ENCODE data around the gene COTL1.
"Not testable (repeated sequence)": the region's sequence is repeated elsewhere in the genome, so short reads cannot be mapped to it uniquely, and the experiment has no call there.

COTL1 gene

GRCh38 chr16:84567286-84567962 is 50.5 kb downstream of the COTL1 start:
- no peak for DNase-seq

- DNase-seq, result no peak
Observed at GRCh38 chr16:84566545-84567257, 51.2 kb downstream of the COTL1 start.

- DNase-seq, result no peak
Observed at GRCh38 chr16:84565669-84566495, 52.0 kb downstream of the COTL1 start.

DNA sequence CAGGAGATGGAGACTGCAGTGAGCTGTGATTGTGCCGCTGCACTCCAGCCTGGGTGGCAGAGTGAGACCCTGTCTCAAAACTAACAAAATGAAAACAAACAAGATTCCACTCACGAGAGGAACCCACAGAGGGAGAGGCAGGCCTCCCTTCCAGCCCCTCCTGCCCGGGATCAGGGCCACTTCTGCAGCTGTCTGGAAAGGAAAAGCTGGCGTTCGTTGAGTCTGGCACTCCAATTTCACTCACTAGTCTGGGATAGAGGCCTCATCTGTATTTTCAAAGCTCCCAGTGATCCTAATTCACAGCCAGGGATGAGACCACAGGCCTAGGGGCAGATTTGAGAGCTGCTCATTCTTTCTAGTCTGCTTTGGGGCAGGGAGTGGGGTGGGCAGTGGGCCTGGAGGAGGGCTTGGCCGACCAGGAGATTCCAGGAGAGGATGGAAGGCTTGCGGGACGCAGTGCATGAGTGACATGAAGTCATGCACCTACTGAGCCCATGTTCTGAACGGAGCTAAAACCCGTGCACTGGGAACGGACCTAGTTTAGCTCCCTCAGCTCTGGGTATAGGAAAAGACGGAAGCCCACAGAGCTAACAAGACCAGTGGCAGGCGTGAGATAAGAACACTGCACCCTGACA is 54.0 kb downstream of the COTL1 start:
- DNase-seq, result no peak

- DNase-seq, result no peak
Observed at GRCh38 chr16:84563064-84563715, 54.7 kb downstream of the COTL1 start.

DNA sequence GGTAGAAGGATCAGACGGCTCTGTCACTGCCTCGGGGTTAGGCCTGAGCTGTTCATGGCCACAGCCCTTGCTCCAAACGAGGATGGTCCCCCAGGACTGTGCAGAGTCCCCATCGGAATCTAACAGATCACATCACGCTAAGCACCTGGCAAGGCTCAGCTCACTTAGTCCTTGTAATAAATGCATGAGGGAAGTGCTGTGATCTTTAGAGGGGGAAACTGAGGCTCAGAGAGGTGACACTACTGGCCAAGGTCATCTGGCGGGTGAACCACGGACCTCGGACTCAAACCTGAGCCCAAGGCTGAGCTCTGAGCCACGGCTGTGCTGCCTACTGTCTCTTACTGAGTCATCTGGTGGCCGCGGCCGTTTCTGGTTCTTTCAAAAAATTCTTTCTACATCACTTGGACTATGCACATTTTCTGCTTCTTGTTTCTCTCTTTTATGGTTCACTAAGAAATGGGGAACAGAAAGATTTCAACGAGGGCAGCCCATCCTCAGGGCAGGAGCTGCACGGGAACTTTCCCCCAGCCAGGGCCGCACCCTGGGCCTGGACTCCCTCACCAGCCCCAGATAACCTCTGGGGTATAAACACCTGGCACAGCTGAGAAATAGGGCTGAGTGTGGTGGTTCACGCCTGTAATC is 55.6 kb downstream of the COTL1 start:
- DNase-seq, result no peak

DNA sequence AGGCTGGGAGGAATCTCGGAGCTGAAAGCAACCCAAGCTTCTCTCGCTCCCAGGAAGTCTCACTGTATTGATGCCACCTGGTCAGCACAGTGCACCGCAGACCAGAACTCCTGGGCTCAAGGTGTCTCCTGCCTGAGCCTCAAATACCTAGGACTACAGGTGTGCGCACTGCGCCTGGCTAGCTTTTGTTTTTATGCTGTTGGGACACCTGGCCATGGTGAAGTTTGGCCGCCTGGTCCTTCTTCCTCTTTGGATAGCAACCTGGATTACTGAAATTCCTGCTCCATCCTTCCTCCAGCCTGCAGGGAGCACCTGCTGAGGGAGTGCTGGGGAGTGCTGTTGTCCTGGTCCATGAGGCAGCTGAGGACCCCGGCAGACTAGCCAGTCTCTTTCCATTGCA is 56.6 kb downstream of the COTL1 start:
- DNase-seq, result no peak

DNA sequence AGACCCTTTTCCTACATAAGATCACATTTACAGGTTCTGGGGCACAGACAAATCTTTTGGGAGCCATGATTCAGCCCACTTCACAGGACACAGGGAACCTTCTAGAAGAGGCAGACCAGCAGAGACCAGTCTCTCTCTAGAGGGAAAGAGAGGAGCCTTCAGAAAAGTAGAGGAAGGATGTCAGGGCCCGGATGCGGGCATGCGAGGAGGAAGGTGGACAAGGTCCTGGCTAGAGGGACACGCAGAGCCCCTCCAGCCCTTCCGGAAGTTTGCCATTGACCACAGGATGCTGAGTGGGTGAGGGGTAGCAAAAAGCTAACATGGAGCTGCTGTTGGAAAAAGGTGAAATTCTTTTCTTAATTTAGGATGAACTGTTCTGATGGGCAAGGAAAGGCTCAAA is 57.6 kb downstream of the COTL1 start:
- no peak for DNase-seq

DNA sequence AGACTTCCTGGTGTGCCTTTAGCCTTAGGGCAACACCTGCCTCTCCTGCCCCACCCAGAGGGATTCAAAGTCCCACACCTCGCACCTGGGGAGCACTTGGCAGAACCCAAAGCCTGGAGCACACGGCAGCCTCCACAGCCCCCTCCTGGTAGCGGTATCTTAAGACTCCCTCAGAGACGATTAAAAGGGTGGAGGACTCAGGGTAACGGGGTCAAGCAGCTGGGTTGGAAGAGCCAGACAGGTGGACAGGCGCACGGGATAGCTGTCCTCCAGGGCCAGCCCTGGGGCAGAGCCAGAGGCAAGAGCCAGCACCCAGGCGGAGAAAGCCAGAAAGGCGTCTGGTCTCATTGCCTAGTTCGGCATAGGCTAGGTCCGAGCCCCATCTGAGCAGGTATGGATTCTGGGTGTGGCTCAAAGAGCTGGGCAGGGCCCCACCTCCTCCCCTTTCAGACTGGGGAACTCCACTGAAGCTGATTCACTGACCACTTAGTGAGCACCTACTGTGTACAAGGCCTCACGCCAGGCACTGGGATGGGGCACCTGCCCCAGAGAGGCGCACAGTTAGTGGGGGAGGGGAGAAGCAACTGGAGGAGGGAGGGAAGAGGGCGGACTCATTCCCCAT is 58.5 kb downstream of the COTL1 start:
- no peak for DNase-seq

DNA sequence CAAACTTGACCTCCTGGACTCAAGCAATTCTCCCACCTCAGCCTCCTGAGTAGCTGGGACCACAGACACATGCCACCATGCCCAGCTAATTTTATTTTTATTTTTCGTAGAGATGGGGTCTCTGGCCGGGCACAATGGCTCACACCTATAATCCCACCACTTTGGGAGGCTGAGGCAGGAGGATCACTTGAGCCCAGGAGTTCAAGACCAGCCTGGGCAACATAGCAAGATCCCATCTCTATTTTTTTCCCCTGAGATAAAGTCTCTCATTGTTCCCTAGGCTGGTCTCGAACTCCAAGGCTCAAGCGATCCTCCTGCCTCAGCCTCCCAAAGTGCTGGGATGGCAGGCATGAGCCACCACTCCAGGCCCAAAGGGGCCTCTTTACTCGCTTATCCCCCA is 59.0 kb downstream of the COTL1 start:
- DNase-seq, result not testable (repeated sequence)

DNA sequence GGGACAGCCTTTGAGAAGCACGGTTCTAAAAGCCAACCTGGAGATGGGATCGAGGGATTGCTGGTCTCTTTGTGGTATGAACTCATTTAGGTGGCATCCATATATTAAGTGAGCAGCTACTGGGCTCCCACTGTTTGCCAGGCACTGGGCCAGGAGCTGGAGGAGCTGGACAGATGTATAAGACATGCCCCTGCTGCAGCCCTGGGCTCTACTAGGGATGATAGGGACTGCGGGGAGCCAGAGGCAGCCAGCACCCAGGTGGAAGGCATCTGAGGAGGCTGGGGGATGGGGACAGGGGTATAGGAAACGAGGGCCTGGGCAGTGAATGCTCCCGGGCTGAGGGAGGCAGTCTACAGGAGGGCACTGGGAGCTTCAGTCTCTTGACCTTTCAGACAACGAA is 60.4 kb downstream of the COTL1 start:
- DNase-seq, result no peak

- DNase-seq, result no peak
Observed at GRCh38 chr16:84557059-84557458, 60.8 kb downstream of the COTL1 start.

DNA sequence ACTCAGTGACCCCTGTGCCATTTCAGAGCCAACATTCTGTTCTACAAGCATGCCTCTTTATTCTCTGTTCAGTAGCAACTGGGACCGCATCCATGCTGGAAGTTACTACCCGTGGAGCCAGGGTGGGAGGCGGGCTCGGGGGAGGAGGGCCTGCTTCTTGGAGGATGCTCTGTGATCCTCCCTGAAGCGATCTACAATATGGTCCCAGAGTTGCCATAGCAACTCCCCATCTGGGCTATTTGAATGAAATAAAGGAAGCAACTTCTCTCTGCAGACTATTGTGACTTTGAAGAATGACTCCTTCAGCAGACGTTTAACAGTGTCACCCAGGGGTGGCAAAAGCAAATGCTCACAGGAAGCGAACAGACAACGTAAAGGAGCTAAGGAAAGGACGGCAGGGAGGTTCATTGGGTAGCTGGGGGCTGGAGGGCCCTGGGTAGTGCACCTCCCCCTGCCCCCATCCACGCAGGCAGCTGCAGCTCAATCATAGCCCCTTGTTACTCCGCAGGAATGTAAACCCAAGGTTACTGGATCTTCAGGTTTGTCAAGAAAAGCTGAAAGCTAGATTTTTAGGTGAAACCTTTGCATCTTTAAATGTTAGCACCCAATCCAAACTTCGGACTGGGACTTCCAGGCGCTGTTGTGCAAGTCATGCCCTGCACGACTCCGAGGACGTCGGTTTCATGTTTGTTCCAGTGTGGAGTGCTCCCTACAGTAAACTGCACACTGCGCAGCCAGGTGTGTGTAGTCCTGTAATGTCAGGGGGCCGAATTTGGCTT is 62.3 kb downstream of the COTL1 start:
- DNase-seq, result no peak

DNA sequence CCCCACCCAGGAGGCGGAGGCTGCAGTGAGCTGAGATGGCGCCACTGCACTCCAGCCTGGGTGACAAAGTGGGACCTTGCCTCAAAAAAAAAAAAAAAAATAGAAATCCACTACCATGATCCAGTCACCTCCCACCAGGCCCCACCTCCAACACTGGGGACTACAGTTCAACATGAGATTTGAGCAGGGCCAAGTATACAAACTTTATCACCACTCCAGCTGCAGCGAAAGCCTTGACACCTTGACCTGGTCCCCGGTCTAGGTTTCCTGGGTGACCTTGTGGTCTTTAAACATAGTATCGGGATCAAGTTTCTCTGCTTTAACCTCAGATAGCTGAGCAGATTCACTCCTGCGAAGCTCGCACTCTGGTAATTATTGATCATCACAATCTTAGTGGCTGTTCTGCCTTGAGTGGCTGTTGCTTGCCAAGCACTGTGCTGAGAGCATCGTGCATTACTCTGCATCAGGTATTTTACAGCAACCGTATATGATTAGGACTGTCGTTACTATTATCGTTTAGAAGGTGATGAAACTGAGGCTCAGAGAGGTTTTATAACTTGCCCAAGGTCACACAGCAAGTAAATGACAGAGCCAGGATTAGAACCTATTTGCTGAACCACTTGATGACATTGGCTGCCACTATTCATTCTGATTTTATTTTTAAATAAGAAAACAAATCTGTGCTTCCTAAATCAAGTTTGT is 63.1 kb downstream of the COTL1 start:
- DNase-seq, result no peak

DNA sequence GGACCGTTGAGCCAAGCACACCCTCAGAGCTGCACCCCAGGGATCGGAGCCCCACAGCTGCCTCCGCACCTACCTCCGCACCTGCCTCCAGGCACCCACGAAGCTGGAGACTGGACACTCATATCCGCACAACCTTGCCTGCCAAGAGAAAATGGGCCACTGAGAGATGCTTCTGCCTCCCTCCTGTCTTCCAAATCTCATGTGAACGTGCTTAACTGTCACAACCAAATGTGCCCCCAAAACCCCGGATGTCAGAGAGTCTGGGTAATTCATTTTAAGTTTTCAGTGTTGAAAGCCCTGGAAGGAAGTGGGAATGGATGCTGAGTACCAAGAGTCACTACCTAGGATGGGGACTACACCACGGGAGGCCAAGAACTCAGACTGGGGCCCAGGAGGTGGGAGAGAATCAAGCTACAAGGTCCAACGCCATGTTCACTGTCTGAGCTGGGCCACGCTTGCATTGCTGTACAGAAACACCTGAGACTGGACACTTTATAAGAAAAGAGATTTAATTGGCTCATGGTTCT is 63.9 kb downstream of the COTL1 start:
- DNase-seq, result peak; percentile 12 to 13

DNA sequence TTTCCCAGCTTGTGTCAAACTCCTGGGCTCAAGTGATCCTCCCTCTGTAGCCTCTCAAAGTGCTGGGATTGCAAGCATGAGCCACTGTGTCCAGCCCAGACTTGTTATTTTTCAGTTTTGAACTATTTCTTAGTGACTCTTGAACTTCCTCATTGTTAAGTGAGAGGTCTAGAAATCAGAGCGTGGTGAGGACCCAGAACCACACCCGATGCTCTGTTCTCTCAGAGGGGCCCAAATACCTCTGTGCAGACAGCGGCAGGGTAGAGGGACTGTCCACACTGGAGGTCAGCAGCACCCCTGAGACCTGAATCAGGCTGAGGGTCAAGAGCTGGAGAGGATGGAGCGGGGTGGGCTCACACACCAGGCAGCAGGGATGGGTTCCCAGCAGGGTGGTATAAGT is 65.7 kb downstream of the COTL1 start:
- no peak for DNase-seq

GRCh38 chr16:84550096-84550495 is 67.8 kb downstream of the COTL1 start:
- DNase-seq, result no peak

GRCh38 chr16:84548971-84549844 is 68.7 kb downstream of the COTL1 start:
- DNase-seq, result peak; percentile 42 to 54

DNA sequence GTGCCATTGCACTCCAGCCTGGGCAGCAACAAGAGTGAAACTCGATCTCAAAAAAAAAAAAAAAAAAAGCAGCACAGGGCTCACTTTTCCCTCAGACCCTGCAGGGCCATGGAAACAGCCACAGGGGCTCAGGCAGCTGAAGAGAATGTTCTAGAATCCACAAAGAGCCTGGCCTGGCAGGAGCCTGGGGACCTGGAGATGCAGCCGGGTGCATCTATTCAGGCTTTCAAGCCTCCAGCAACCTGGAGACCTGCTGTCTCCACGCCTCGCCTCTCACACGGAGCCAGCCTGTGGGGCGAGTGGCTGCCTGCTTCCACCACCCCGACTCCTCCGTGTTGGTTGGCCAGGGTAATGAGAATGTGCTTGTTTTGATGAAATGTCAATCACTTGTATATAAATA is 69.4 kb downstream of the COTL1 start:
- no peak for DNase-seq
